NCI-H2171 (cell line): ENCODE measurements around the gene CYB5A.

Experiments
- DNase-seq: peaks from one replicate; lab custom pipeline; 2025; lab: John Stamatoyannopoulos, UW

The CYB5A gene

DNA sequence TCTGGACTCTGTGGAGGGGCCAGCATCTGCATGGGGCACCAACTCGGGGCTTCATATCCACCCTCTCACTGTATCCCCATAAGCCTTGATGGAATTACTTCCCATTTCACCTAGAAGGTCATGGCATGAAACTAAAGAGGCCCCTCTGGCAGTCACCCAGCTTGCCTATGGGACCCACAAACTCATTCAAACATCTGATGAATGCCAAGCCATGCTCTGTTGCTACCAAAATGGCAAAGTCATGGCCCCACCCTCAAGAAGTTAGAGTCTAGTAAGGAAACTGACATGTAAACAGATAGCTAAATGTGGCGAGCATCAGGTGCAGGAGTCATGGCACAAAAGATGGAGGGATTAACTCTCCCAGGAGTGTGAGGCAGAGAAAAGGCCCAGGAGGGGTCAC is 14.5 kb downstream of the CYB5A start:
- no peak for DNase-seq

DNA sequence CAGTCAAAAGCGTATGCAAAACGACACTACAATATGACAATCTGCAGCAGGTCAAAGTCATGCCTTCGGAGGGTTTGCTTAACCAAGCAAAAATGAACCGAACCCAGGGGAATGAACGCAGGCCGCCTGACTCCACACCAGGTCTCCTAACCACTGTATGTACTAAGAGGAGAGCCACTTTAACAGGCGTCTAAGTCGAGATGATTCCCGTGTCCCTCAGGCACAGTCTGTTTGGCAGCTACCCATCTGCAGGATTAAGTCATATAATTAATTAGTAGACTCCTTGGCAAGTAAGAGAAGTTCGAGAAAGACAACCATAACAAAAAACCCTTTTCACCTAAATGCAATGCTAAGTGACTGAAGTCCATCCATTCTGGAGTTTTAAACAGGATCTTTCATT is 15.2 kb downstream of the CYB5A start:
- no peak for DNase-seq

- no peak for DNase-seq
Measured at GRCh38 chr18:74275736-74276135, 16.0 kb downstream of the CYB5A start.

- no peak for DNase-seq
Measured at GRCh38 chr18:74274700-74275099, 17.1 kb downstream of the CYB5A start.

DNA sequence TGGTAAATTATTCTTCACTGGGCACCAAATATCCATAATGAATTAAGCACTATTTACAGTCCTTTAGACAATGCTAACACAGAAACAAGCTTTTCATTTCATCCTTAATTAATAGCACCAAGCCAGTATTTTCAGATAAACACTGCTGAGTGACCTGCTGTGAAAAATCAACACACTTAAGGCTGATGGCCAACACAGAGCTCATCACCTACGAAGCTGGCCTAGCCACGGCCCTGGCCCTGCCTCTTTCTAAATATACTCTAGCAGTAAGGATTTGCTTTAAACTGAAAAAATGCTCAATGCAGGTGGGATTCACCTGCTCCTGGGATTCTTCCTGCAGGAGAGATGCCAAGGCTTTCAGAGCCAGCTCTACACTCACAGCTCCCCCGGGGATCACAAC is 18.4 kb downstream of the CYB5A start:
- DNase-seq = no peak

- no peak for DNase-seq
Measured at GRCh38 chr18:74271635-74272034, 20.1 kb downstream of the CYB5A start.

GRCh38 chr18:74268933-74269620 is 22.7 kb downstream of the CYB5A start:
- no peak for DNase-seq

DNA sequence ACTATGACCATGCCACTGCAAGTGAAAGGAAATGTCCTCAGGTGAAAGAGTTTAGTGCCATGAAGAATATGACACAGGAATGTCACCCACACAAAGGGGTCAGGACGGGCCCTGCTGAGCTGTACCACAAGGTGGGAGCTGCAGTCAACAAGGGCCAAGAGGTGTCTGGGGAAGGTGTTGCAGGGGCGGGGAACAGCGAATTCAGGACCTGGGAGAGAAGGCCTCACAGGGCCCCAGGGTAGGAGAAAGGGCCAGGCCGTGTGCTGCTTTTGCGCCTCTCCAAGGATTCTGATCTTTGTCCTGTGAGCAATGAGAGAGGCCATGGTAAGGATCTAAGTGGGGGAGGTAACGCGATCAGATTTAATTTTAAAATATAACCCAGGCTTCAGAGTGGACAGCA is 23.6 kb downstream of the CYB5A start:
- DNase-seq = no peak

GRCh38 chr18:74266161-74266560 is 25.6 kb downstream of the CYB5A start:
- no peak for DNase-seq

GRCh38 chr18:74265546-74266098 is 26.1 kb downstream of the CYB5A start:
- DNase-seq = no peak

GRCh38 chr18:74264303-74265020 is 27.3 kb downstream of the CYB5A start:
- DNase-seq = no peak

GRCh38 chr18:74261053-74261713 is 30.6 kb downstream of the CYB5A start:
- no peak for DNase-seq

- no peak for DNase-seq
Measured at GRCh38 chr18:74259347-74259746, 32.4 kb downstream of the CYB5A start.

GRCh38 chr18:74257083-74257482 is 34.7 kb downstream of the CYB5A start:
- no peak for DNase-seq

DNA sequence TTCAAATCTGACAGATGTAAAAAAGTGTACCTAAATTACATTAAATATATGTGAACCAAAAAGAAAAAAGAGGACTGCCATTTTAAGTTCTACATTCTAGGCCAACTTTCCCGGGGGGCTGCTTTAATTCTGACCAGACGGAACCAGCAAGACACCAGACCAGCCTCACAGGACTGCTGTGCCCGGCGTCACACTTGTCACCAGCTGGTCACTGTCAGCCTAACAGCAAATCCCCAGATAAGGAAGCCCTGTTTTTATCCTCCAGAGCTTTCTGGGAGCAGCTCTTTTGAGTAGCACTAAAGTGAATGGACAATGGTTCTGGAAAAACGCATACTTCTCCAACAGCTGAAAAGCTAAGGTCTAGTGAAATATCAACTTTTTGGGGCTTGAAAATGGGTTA is 35.6 kb downstream of the CYB5A start:
- DNase-seq = no peak

DNA sequence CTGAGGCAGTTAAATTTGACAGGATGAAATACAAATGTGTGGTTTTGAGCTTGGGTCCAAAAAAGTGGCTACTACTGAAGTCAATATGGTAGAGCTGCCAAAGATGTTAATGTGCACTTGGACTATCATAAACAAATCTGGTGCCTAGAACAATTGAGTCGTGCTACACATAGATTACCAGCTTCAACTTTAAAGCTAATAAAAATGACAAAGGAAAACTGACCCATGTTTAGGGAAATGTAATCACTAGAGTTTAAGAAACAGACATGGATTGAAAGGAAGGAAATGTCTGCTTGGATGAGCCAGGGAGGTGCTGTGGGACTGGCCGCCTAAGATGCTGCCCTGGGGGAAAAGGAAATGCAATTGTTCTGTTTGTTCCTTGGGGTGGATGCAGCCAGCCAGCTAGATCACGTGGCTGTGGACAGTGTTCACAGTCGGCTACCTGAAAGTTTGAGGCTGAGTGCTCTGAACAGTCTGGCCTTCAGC is 36.6 kb downstream of the CYB5A start:
- DNase-seq = no peak

- DNase-seq = no peak
Measured at GRCh38 chr18:74252039-74252395, 39.7 kb downstream of the CYB5A start.

GRCh38 chr18:74251297-74252038 is 40.3 kb downstream of the CYB5A start:
- no peak for DNase-seq

- DNase-seq = no peak
Measured at GRCh38 chr18:74250131-74250530, 41.6 kb downstream of the CYB5A start.

DNA sequence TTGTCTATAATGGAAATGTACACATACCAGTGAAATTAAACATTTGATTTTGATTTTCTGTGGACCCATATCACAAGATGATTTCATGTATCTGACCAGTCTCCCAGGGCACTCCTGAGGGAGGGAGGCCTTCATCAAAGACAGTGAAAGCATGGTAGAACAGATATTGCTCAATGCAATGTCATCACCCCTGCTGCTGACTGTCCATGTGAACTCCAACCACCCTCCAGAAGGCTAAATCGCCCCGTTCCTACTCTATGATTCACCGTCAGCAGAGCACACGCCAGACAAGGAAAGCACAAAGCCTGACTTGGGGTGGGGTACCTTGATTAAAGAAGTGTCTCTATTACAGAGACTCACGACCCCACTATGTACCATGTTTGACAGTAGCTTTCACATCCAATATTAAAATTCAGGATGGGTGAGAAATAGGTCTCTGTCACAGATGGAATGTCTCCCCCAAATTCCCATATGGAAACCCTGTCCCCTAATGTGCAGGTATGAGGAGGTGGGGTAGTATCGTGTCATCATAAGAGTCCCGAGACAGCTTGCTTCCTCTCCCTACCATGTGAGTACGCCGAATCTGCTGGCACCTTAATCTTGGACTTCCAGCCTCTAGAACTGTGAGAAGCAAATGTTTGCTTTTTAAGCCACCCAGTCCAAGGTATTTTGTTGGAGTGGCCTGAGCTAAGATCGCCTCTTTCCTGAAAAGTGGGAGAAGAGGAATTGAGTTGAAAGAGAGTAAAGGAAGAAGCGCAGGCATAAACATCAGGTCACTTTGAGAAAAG is 42.4 kb downstream of the CYB5A start:
- no peak for DNase-seq

DNA sequence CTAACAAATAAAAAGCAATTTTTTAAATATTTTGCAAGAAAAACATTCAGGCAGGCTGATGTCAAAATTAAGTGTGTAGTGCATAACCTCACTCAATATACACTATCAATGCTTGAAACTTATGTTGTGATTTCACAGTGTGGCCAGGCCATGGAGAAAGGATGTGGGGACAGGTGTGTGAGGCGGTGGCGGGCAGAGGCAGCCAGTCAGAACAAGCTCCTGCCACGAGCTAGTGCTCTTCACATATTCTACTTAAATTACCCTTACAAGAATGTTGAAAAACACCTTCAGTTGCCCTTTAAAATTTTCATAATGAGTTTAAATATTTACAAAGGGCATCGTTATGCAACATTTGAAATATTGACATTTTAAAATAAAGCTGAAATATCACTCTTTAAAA is 43.2 kb downstream of the CYB5A start:
- no peak for DNase-seq
